ENCODE measurements around the gene GOLGA6L2.

Gene GOLGA6L2

GRCh38 chr15:23457890-23458289 is 10.8 kb upstream of the GOLGA6L2 start:
- FAIRE-seq = no peak
- DNase-seq (ENCODE audit: insufficient read length, low spot score) = no peak
- no peak for TF ChIP-seq POLR2A (IDR thresholded peaks at IDR 0.05; ENCODE audit: low read depth, low read length)
- TF ChIP-seq SPI1 (IDR thresholded peaks at IDR 0.05; ENCODE audit: low read depth, low read length) = no peak
- TF ChIP-seq PAX5 (IDR thresholded peaks at IDR 0.05; ENCODE audit: insufficient read depth, low read length, severe bottlenecking) = no peak
- no peak for TF ChIP-seq POU2F2 (IDR thresholded peaks at IDR 0.05; ENCODE audit: low read depth, low read length)
- TF ChIP-seq POLR2AphosphoS5 (IDR thresholded peaks at IDR 0.05; ENCODE audit: low read depth, low read length) = no peak
- TF ChIP-seq TAF1 (IDR thresholded peaks at IDR 0.05; ENCODE audit: low read depth, low read length) = no peak

GRCh38 chr15:23446215-23447106 is 582 bp downstream of the GOLGA6L2 start:
- no peak for DNase-seq (ENCODE audit: insufficient read length, low spot score)
- TF ChIP-seq POLR2A (IDR thresholded peaks at IDR 0.05; ENCODE audit: low read depth, low read length) (no peak), POLR2AphosphoS5 (IDR thresholded peaks at IDR 0.05; ENCODE audit: low read depth, low read length) (no peak), PAX5 (IDR thresholded peaks at IDR 0.05; ENCODE audit: insufficient read depth, low read length, severe bottlenecking) (no peak), TAF1 (IDR thresholded peaks at IDR 0.05; ENCODE audit: low read depth, low read length) (no peak), SPI1 (IDR thresholded peaks at IDR 0.05; ENCODE audit: low read depth, low read length) (no peak), POU2F2 (IDR thresholded peaks at IDR 0.05; ENCODE audit: low read depth, low read length) (no peak)
- no peak for FAIRE-seq

- DNase-seq (ENCODE audit: insufficient read length, low spot score) = no peak
- TF ChIP-seq POLR2A (IDR thresholded peaks at IDR 0.05; ENCODE audit: low read depth, low read length) = no peak
- TF ChIP-seq SPI1 (IDR thresholded peaks at IDR 0.05; ENCODE audit: low read depth, low read length) = no peak
- no peak for TF ChIP-seq POU2F2 (IDR thresholded peaks at IDR 0.05; ENCODE audit: low read depth, low read length)
- no peak for TF ChIP-seq TAF1 (IDR thresholded peaks at IDR 0.05; ENCODE audit: low read depth, low read length)
- TF ChIP-seq POLR2AphosphoS5 (IDR thresholded peaks at IDR 0.05; ENCODE audit: low read depth, low read length) = no peak
- TF ChIP-seq PAX5 (IDR thresholded peaks at IDR 0.05; ENCODE audit: insufficient read depth, low read length, severe bottlenecking) = no peak
- FAIRE-seq = no peak
These were observed 2.8 kb downstream of the GOLGA6L2 start for GRCh38 chr15:23444269-23444668.

DNA sequence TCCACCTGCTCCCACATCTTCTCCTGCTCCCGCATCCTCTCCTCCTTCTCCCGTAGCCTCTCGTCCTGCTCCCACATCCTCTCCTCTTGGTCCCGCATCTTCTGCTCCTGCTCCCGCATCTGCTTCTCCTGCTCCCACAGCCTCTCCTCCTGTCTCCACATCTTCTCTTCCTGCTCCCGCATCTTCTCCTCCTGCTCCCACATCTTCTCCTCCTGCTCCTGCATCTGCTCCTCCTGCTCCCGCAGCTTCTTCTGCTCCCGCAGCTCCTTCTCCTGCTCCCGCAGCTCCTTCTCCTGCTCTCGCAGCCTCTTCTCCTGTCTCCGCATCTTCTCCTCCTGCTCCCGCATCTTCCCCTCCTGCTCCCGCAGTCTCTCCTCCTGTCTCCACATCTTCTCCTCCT is 5.8 kb downstream of the GOLGA6L2 start:
- no peak for DNase-seq (ENCODE audit: insufficient read length, low spot score)
- TF ChIP-seq PAX5 (IDR thresholded peaks at IDR 0.05; ENCODE audit: insufficient read depth, low read length, severe bottlenecking) (no peak), POLR2A (IDR thresholded peaks at IDR 0.05; ENCODE audit: low read depth, low read length) (no peak), SPI1 (IDR thresholded peaks at IDR 0.05; ENCODE audit: low read depth, low read length) (no peak), POLR2AphosphoS5 (IDR thresholded peaks at IDR 0.05; ENCODE audit: low read depth, low read length) (no peak), POU2F2 (IDR thresholded peaks at IDR 0.05; ENCODE audit: low read depth, low read length) (no peak), TAF1 (IDR thresholded peaks at IDR 0.05; ENCODE audit: low read depth, low read length) (no peak)
- no peak for FAIRE-seq

GRCh38 chr15:23440596-23440995 is 6.4 kb downstream of the GOLGA6L2 start:
- TF ChIP-seq POLR2AphosphoS5 (IDR thresholded peaks at IDR 0.05; ENCODE audit: low read depth, low read length) (no peak), POLR2A (IDR thresholded peaks at IDR 0.05; ENCODE audit: low read depth, low read length) (no peak), SPI1 (IDR thresholded peaks at IDR 0.05; ENCODE audit: low read depth, low read length) (no peak), POU2F2 (IDR thresholded peaks at IDR 0.05; ENCODE audit: low read depth, low read length) (no peak), PAX5 (IDR thresholded peaks at IDR 0.05; ENCODE audit: insufficient read depth, low read length, severe bottlenecking) (no peak), TAF1 (IDR thresholded peaks at IDR 0.05; ENCODE audit: low read depth, low read length) (no peak)
- FAIRE-seq = no peak
- no peak for DNase-seq (ENCODE audit: insufficient read length, low spot score)

DNA sequence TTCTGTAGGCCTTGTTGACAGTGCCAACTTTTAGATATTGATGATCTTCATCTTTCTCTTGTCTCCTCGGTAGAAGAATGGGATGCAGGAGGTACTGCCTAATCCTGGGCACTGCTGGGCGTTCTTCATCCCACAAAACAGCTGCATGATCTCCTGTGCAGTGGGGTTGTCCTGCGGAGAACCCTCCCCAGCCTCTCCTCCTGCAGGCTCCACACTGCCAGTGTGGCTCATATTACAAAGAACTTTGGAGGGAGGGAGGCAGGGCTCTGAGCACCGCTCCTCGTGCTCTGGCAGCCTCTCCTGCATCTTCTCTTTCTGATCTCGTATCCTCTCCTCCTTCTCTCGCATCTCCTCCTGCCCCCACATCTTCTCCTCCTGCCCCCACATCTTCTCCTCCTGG is 7.5 kb downstream of the GOLGA6L2 start:
- DNase-seq (ENCODE audit: insufficient read length, low spot score) (no peak), FAIRE-seq (no peak)
- TF ChIP-seq TAF1 (IDR thresholded peaks at IDR 0.05; ENCODE audit: low read depth, low read length) (no peak), POLR2A (IDR thresholded peaks at IDR 0.05; ENCODE audit: low read depth, low read length) (no peak), POLR2AphosphoS5 (IDR thresholded peaks at IDR 0.05; ENCODE audit: low read depth, low read length) (no peak), SPI1 (IDR thresholded peaks at IDR 0.05; ENCODE audit: low read depth, low read length) (no peak), PAX5 (IDR thresholded peaks at IDR 0.05; ENCODE audit: insufficient read depth, low read length, severe bottlenecking) (no peak), POU2F2 (IDR thresholded peaks at IDR 0.05; ENCODE audit: low read depth, low read length) (no peak)

DNA sequence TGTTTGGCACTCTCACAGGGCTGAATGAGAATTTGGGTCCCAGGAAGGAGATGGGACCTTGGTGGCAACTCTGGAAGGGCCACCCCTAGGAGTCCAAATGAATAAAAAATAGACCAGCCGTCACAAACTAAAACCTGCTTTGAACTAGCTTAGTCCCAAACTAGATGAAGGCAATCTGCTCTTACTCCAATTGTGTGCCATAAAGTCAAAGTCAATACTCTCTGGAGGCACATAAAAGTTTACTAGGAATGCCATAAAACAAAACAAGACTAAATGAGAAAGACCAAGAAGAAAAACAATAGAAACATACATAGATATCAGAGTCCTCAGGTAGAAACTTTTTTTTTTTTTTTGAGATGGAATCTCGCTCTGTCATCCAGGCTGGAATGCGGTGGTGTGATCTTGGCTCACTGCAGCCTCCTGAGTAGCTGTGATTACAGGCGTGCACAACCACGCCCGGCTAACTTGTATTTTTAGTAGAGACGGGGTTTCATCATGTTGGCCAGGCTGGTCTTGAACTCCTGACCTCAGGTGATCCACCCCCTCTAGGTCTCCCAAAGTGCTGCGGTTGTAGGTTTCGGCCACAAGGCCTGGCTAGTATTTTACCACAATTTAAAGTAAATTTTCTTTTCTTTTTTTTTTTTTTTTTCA is 8.1 kb downstream of the GOLGA6L2 start:
- FAIRE-seq (no peak), DNase-seq (ENCODE audit: insufficient read length, low spot score) (no peak)
- TF ChIP-seq POU2F2 (IDR thresholded peaks at IDR 0.05; ENCODE audit: low read depth, low read length) = no peak
- TF ChIP-seq PAX5 (IDR thresholded peaks at IDR 0.05; ENCODE audit: insufficient read depth, low read length, severe bottlenecking) = no peak
- no peak for TF ChIP-seq SPI1 (IDR thresholded peaks at IDR 0.05; ENCODE audit: low read depth, low read length)
- no peak for TF ChIP-seq TAF1 (IDR thresholded peaks at IDR 0.05; ENCODE audit: low read depth, low read length)
- TF ChIP-seq POLR2AphosphoS5 (IDR thresholded peaks at IDR 0.05; ENCODE audit: low read depth, low read length) = no peak
- TF ChIP-seq POLR2A (IDR thresholded peaks at IDR 0.05; ENCODE audit: low read depth, low read length) = no peak

DNA sequence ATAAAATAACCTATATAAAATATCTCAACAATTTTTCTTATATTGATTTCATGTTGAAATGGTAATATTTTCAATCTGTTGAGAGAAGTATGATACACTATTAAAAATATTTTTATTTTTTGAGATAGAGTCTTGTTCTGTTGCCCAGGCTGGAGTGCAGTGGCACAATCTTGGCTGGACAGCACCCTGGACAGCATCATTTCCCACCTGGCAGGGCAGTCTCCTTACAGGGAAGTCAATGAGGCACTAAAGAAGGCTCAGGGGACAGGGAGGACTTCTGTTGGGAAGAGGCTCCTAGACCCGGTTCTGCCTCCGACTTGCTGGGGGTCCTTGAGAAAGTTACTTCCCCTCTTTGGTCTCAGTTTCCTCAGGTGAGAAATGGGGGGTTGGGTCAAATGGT is 9.4 kb downstream of the GOLGA6L2 start:
- TF ChIP-seq PAX5 (IDR thresholded peaks at IDR 0.05; ENCODE audit: insufficient read depth, low read length, severe bottlenecking) (no peak), POLR2A (IDR thresholded peaks at IDR 0.05; ENCODE audit: low read depth, low read length) (no peak), SPI1 (IDR thresholded peaks at IDR 0.05; ENCODE audit: low read depth, low read length) (no peak), POU2F2 (IDR thresholded peaks at IDR 0.05; ENCODE audit: low read depth, low read length) (no peak), POLR2AphosphoS5 (IDR thresholded peaks at IDR 0.05; ENCODE audit: low read depth, low read length) (no peak), TAF1 (IDR thresholded peaks at IDR 0.05; ENCODE audit: low read depth, low read length) (no peak)

DNA sequence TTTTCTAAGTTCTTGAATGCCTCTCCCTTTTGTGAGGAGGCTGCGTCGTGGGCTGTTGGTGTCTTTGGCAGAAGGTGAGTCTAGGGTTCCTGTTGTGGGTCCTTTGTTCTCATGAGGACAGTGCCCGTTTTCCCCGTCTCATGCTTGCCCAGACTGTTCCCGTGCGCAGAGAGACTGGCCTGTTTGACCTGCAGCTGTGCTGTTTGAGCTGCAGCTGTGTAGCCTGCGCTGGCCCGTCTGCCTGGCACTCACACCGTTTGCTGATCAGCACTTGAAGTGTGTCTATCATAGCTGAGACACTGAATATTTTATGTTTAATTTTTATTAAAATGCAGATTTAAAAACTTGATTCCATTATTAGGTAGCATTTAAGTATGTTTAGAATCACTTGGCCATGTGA is 9.9 kb downstream of the GOLGA6L2 start:
- TF ChIP-seq TAF1 (IDR thresholded peaks at IDR 0.05; ENCODE audit: low read depth, low read length) = no peak
- no peak for TF ChIP-seq SPI1 (IDR thresholded peaks at IDR 0.05; ENCODE audit: low read depth, low read length)
- TF ChIP-seq PAX5 (IDR thresholded peaks at IDR 0.05; ENCODE audit: insufficient read depth, low read length, severe bottlenecking) = no peak
- no peak for TF ChIP-seq POLR2A (IDR thresholded peaks at IDR 0.05; ENCODE audit: low read depth, low read length)
- no peak for TF ChIP-seq POU2F2 (IDR thresholded peaks at IDR 0.05; ENCODE audit: low read depth, low read length)
- no peak for TF ChIP-seq POLR2AphosphoS5 (IDR thresholded peaks at IDR 0.05; ENCODE audit: low read depth, low read length)
- FAIRE-seq (no peak), DNase-seq (ENCODE audit: insufficient read length, low spot score) (no peak)

More for the DNA sequence above, 9.4 kb downstream of the GOLGA6L2 start:
- FAIRE-seq (no peak), DNase-seq (ENCODE audit: insufficient read length, low spot score) (no peak)

Measured in GM12891 (cell line).